ENCODE results near the gene KRT1.
"Not testable (repeated sequence)": the region's sequence is repeated elsewhere in the genome, so short reads cannot be mapped to it uniquely, and the experiment has no call there.

The KRT1 gene

DNA sequence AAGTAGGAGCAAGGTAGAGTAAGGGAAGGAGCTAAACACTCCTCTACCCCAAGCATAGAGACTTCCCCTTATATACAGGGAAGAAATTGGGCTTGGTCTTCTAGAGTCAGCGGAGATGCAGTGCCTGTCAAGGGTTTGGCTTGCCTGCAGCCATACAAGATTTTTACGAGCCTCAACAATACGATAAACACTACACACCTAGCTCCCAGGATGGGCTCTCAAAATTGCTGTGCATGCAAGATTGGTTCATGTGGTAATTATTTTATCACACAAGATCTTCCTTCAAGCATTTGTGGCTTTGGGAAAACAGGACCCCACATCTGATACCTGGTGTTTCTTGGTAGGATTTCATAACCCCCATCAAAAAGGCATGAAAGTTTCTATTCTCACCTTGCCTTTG lies at the start of gene KRT1:
TSS of gene KRT1 (minus strand) at position 45 of the 400 bp plus-strand sequence. CDS start 59 bp downstream, outside the sequence.
- TF ChIP-seq GATA1 (IDR thresholded peaks at IDR 0.05; ENCODE audit: low read depth, low read length): no peak
- no peak for TF ChIP-seq POLR2A (IDR thresholded peaks at IDR 0.05; ENCODE audit: low read length)
- DNase-seq: no peak

DNA sequence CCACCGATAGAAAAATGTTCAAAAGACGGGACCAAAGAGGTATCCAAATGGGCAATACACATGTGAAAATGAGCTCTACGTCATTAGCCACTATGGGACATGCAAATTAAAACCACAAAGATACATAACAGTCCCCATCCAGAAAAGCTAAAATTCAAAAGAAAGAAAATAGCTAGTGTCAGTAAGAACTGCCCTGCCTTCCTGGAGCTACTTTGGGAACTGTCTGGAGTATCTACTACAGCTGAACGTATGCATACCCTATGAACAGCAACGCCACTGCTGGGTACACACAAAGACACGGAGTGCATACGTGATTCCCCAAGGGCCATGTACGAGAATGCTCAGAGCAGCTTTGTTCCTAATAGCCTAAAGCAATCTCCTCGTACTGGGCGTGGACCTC lies 48.9 kb upstream of the KRT1 start:
- no peak for DNase-seq
- TF ChIP-seq GATA1 (IDR thresholded peaks at IDR 0.05; ENCODE audit: low read depth, low read length) (no peak), POLR2A (IDR thresholded peaks at IDR 0.05; ENCODE audit: low read length) (no peak)

DNA sequence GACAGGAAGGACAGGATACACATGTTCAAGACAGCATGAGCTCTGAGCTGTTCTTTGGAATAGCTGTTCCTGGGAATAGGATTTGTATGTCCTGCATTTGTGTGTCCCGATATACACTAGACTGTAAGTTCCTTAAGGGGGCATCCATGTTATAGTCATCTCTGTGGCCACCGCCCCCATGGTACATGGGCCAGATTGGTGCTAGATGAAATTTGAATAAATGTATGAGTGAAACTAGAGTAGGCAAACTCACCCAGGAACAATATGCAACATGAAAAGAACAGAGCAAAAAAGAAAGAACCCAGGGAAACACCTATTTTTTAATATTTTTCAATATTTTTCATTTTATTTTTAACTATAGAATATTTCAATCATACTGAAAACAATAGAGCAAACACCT lies 48.2 kb upstream of the KRT1 start:
- DNase-seq: no peak
- TF ChIP-seq GATA1 (IDR thresholded peaks at IDR 0.05; ENCODE audit: low read depth, low read length) (no peak), POLR2A (IDR thresholded peaks at IDR 0.05; ENCODE audit: low read length) (no peak)

DNA sequence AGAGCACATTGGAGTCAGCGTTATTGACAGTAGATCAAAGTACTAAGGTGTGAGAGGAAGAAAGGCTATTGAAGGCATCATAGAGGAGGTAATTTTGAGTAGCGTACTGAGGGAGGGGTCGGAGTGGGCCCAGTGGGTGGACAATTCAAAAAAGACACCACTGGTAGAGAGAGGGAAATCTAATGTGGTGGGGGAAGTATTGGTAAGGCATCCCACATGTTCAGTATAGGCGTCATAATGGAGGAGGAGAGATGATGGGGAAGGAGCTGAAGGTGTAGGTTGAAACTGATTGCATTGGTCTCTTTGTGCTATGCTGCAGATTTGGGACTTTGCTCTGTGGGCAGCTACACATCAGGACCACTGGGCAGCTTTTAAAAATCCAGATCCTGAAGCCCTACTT lies 46.8 kb upstream of the KRT1 start:
- DNase-seq: no peak
- no peak for TF ChIP-seq POLR2A (IDR thresholded peaks at IDR 0.05; ENCODE audit: low read length)
- no peak for TF ChIP-seq GATA1 (IDR thresholded peaks at IDR 0.05; ENCODE audit: low read depth, low read length)

DNA sequence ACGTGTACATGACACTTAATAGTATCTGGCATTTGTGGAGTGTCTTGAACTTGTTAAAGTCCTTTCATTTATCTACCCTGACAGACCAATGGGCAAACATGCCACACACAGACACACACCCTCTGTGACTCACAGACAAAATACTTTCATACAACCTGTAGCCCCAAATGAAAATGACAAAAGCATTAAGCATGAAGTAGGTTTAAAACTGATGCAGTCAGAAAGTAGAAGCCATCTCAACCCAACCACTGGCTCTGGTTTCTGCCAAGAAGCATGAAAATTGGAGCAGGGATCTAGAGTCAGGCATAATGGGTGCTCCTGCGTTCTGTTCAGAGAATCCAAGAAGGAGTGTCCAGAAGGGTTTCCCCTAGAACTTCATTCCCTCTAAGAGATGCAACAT lies 46.2 kb upstream of the KRT1 start:
- TF ChIP-seq GATA1 (IDR thresholded peaks at IDR 0.05; ENCODE audit: low read depth, low read length) (no peak), POLR2A (IDR thresholded peaks at IDR 0.05; ENCODE audit: low read length) (no peak)

DNA sequence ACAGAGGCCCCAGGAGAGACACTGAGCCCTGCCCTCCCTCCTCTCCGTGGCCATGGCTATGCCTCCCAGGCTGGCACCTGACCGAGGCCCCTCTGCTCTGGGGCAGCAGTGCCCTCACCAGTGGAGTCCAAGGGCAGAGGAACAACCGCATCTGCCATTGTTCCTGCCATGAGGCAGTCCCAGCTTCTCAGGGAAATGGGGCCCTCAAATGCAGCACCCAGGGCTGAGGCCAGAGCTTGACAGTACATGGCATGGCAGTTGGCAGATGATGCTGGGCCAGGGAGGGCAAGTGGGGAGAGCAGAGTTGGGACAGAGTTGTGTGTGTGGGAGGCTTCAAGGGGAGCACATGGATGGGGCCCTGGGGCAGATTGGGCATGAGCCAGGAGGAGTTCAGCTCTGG lies 44.2 kb upstream of the KRT1 start:
- TF ChIP-seq POLR2A (IDR thresholded peaks at IDR 0.05; ENCODE audit: low read length) (no peak), GATA1 (IDR thresholded peaks at IDR 0.05; ENCODE audit: low read depth, low read length) (no peak)

More for the DNA sequence above, 46.2 kb upstream of the KRT1 start:
- DNase-seq: no peak

DNA sequence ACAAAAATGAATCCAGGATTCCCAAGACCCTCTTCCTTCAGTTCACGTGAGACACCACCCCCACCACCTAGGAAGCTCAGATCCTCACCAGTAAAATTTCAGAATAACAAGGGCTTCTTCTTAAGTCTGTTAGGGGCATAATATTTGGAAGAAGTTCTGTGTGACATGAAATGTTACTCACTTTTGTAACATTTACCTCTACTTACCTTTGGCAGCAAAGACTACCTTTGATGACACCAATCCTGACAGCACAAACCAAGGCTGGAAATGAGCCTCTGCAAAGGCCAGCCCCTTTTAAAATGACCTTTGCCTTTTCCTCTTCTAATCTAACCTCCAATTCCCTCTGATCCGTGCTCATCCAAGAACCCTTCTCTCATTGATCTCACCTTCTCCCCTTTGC lies 42.5 kb upstream of the KRT1 start:
- TF ChIP-seq POLR2A (IDR thresholded peaks at IDR 0.05; ENCODE audit: low read length) (no peak), GATA1 (IDR thresholded peaks at IDR 0.05; ENCODE audit: low read depth, low read length) (no peak)
- no peak for DNase-seq

More for the DNA sequence above, 44.2 kb upstream of the KRT1 start:
- DNase-seq: no peak

DNA sequence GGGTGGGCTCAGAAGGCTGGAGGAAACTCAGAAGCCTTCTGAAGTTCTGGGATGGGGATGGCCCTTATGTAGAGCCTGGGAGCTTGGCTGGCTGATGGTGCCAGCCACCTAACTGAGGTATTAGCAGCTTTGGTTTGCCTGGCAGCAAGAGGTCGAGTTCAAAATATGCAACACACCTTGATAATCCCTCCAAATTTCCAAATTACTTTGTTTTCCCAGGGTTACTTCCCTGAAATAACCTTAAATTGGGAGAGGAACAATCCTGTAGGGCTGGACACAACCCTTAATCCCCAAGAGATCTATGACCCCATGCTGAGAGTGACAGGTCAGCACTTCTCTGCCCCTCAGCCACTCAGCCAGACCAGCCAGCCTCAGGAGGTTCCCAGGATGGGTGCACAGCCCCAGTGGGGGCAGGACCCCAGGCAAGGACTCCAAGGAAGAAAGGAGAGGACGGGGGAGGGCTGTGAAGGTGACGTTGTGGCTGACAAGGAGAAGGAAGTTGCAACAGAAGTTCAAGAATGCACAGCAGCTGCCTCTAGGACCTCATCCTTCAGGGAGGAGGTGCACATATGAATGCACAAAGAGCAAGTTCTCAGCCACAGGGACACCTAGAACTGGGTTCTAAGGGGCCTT lies 41.7 kb upstream of the KRT1 start:
- TF ChIP-seq POLR2A (IDR thresholded peaks at IDR 0.05; ENCODE audit: low read length): no peak
- TF ChIP-seq GATA1 (IDR thresholded peaks at IDR 0.05; ENCODE audit: low read depth, low read length): no peak

DNA sequence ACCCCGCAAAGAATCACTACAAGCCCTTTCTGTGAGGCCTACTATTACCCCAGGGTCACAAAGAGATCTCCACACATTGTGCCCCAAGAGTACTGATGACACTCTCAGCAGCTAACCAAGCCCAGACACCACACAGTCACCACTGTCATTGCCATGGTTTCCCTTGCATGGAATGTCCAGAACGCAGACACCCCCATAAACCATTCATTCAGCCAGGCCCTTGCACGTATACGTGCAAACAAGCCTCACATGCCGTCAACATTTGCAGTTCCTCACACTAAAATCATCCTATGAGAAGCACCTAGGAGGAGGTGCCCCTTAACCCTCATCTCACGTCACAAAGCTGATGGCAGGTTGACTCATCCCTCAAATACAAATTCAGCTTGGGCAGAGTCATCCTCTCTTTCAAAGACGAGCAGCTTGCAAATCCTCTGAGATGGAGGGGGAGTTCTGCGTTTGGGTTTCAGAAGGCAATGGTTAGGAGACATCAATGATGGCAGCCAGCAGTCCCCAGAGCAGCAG lies 40.2 kb upstream of the KRT1 start:
- no peak for TF ChIP-seq GATA1 (IDR thresholded peaks at IDR 0.05; ENCODE audit: low read depth, low read length)
- no peak for TF ChIP-seq POLR2A (IDR thresholded peaks at IDR 0.05; ENCODE audit: low read length)
- no peak for DNase-seq

More for the DNA sequence above, 41.7 kb upstream of the KRT1 start:
- no peak for DNase-seq

DNA sequence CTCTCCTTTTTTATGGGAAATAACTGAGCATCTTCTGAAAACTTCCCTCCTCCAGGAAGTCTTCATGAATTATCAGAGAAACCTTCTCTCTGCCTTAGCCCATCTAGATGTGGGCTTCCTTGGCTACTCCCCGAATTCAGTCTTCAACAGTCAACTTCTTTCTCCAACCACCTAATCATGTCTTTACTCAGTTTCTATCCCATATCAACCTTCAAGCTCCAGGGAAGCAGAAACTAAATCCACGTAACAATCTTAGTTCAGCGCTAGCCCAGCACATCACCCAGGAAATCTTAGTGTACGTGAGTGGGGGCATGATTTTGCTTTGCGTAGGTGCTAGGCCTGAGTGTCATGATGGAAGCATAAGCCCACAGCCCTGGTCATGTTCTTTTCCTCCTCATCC lies 35.9 kb upstream of the KRT1 start:
- TF ChIP-seq POLR2A (IDR thresholded peaks at IDR 0.05; ENCODE audit: low read length) (no peak), GATA1 (IDR thresholded peaks at IDR 0.05; ENCODE audit: low read depth, low read length) (no peak)
- DNase-seq: no peak

DNA sequence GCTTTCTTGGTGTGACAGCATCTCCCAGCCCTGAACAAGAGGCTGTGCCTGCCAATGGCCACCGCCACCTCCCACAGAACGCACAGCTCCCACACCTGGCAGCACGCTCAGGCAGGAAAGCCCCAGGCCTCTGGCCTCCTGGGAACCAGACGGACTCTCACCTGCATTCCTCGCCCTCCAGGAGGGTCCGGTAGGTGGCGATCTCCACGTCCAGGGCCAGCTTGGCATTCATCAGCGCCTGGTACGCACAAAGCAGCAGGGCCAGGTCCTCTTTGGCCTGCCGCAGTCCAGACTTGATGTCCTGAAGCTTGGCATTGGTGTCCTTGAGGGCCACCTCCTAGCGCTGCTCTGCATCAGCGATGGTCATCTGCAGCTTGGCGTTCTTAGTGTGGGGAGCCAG lies 35.2 kb upstream of the KRT1 start:
- TF ChIP-seq POLR2A (IDR thresholded peaks at IDR 0.05; ENCODE audit: low read length) (no peak), GATA1 (IDR thresholded peaks at IDR 0.05; ENCODE audit: low read depth, low read length) (no peak)
- DNase-seq: peak in 1 of 2 experiments; percentile 24

DNA sequence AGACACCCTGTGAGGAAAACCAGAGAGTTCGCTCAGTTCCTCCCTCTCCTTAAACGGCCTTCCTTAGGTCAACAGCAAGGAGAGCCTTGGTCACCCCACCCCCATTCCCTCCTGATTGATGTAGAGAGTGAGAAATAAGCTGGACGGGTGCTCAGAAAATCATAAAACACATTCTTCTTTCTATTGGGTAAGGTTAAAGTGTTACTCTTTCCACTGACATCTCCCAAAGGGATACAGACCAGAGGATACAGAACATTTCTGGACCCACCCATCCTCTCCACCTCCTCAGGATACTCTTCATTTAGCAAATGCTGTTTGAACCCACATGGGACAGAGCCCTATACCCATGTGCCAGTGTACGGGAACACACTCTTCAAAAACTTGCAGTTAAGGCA lies 34.7 kb upstream of the KRT1 start:
- no peak for DNase-seq

DNA sequence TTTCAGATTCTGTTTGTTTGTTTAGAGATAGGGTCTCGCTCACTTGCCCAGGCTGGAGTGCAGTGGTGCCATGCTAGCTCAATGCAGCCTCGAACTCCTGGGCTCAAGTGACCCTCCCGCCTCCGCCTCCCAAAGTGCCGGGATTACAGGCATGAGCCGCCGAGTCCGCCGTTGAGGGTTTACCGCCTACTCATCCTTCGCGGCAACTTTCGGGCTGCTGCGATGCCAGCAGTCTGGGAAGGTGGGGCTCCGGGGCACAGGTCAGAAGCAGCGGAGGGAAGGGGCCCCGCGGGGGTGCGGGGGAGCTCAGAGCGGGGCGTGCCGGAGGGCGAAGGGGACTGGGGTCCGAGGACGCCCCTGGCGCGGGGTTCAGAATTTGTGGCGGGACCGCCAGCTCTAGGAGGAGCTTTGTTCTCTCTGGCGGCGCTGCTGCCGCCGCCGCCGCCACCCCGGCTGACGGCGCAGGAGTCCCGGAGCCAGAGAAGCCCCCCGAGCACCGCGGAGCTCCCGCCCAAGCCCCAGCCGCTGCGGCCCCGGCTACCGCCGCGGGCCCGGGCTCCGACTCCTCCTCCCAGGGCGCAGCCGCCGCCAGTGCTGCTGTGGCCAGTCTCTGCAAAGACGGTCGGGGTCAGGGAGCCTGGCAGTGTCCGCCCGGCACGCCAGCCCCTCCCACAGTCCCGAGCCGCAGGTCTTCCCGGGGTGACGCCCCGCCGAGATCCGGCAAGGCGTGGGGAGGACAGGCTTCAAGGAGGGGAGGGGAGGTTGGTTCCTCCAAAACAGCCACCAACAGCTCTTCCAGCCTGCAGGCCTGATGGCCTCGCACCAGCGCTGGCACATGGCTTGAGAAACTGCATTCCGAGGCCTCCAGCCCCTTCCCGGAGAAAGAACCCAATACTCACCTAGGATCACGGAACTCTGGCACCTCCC lies 34.0 kb upstream of the KRT1 start:
- DNase-seq: peak; percentile 27 to 47
- TF ChIP-seq GATA1 (IDR thresholded peaks at IDR 0.05; ENCODE audit: low read depth, low read length) (no peak), POLR2A (IDR thresholded peaks at IDR 0.05; ENCODE audit: low read length) (no peak)

More for the DNA sequence above, 34.7 kb upstream of the KRT1 start:
- TF ChIP-seq POLR2A (IDR thresholded peaks at IDR 0.05; ENCODE audit: low read length) (no peak), GATA1 (IDR thresholded peaks at IDR 0.05; ENCODE audit: low read depth, low read length) (no peak)

DNA sequence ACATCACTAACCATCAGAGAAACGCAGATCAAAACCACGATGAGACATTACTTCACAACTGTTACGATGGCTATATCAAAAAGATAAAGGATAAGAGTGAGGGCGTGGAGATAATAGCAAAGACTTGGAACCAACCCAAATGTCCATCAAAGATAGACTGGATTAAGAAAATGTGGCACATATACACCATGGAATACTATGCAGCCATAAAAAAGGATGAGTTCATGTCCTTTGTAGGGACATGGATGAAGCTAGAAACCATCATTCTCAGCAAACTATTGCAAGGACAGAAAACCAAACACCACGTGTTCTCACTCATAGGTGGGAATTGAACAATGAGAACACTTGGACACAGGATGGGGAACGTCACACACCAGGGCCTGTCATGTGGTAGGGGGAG lies 31.9 kb upstream of the KRT1 start:
- DNase-seq: not testable (repeated sequence)

Data from erythroblast (primary cell).